GM18499 (cell line): ENCODE results near the gene PRRG4.
A peak's percentile ranks its signal among the peaks of the same experiment; 100 is the strongest.
"Not testable (repeated sequence)": the region's sequence is repeated elsewhere in the genome, so short reads cannot be mapped to it uniquely, and the experiment has no call there.

Experiments used
- ATAC-seq: cut with Tn5 transposase; IDR thresholded peaks from one replicate; pipeline ENCODE4 v1.9.1; 2021; ENCODE audit warnings: moderate number of reproducible peaks; ENCODE audit not compliant: insufficient read depth, unreplicated experiment

PRRG4 gene

DNA sequence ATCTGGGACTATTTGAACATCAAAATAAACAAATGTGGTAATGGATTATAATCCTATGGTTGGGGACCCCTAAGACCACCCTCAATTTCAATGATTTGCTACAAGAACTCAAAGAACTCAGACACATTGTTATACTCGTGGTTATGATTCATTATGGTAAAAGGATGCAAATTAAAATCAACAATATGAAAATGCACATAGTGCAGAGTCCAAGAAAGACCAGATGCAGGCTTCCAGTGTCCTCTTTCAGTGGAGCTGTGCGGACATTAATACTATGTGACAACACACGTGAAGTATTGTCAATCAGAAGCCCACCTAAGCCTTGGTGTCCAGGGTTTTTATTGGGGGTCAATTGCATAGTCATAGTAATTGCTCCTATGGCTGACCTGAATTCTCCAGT, 53.7 kb downstream of the PRRG4 start:
- no peak for ATAC-seq

GRCh38 chr11:32884023-32884422, 54.3 kb downstream of the PRRG4 start:
- no peak for ATAC-seq

GRCh38 chr11:32884770-32885384, 55.1 kb downstream of the PRRG4 start:
- no peak for ATAC-seq

DNA sequence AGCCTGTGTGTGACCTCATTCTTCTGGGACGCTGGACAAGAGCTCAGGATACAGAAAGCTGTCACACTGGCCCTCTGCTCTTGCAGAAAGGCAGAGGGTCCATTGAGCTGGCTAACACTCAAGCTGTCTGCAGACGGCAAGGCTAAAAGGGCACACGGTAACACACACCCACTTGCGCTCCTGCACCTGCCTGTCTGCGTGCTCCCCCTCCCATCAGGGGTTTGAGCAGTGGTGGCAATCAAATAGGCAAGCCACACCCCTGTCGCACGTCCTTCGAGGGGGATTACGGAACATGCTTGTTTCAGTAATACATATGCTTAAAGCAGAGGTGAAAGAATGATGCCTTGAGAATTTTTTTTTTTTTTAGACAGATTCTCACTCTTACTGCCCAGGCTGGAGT, 55.8 kb downstream of the PRRG4 start:
- ATAC-seq: no peak

DNA sequence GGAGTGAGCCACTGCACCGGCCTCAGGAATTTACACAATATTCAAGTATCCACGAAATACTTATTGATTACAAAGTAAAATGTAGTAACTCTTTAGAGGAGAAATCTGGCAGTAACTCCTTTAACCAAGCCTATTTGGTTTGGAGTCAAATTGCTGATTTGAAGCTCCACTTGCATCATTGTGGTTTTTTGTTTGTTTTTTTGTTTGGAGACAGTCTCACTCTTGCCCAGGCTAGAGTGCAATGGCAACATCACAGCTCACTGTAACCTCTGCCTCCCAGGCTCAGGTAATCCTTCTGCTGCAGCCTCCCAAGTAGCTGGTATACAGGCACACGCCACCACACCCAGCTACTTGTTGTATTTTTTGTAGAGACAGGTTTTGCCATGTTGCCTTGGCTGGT, 56.5 kb downstream of the PRRG4 start:
- no peak for ATAC-seq

GRCh38 chr11:32887707-32888383, 58.1 kb downstream of the PRRG4 start:
- ATAC-seq: not testable (repeated sequence)

DNA sequence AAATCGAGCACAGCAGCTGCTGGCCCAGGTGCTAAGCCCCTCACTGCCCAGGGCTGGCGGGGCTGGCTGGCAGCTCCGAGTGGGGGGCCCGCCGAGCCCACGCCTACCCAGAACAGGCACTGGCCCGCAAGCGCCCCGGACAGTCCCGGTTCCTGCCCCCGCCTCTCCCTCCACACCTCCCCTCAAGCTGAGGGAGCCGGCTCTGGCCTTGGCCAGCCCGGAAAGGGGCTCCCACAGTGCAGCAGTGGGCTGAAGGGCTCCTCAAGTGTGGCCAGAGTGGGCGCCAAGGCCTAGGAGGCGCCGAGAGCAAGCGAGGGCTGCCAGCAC, 58.6 kb downstream of the PRRG4 start:
- ATAC-seq: not testable (repeated sequence)

GRCh38 chr11:32888805-32889204, 59.1 kb downstream of the PRRG4 start:
- no peak for ATAC-seq

DNA sequence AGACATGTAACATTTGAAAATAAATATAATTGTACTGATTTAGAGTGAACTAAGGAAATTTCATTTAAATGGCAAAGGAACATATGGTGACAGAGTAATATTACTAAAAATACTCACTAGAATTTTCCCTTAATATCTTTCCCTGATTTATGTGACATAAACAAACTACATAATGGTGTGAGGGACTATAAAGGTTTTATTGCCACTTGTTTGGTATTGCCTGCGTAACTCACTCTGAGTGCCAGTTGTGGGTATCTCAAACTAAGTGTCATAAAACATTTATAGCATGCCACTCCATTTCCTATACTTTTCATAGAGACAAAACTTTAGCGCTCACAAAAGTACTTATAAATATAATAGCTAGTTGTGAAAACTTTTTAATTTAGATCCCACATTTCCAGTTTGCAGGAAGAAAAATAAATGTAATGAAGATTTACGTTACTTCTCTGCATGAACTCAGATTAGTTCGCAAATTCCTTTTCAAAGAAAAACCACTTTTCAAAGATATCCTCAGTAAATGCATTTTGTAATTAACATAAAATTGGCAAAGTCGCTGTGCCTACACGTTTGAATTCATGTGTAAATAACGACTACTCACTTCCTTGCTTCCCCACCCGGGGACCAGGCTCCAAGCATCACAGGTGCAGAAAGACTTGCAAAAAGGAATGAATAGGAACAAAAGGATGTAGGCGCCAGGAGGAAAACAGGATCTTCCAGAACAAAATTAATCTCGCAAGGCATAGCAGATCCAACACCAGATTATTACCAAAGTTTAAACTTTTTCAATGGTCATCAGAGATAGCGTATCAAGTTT, 61.3 kb downstream of the PRRG4 start:
- no peak for ATAC-seq

GRCh38 chr11:32891657-32892354, 62.1 kb downstream of the PRRG4 start:
- no peak for ATAC-seq

- ATAC-seq: no peak
Measured at GRCh38 chr11:32892355-32893092, 62.8 kb downstream of the PRRG4 start, which contains the start of gene QSER1. Gene QSER1, plus strand, starts transcription at chr11:32892811. Its CDS starts 315 bp downstream, at chr11:32893126.

DNA sequence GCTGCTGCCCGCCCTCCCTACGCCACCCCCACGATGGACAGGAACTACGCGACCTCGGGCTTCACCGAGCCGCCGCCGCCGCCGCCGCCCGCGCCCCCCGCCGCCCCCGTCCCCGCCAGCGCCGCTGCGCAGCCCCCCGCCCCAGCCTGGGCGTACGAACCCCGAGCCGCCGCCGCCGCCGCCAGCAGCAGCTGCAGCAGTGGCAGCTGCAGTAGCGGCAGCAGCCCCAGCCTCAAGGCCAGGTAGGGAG, 63.3 kb downstream of the PRRG4 start:
- ATAC-seq: no peak

DNA sequence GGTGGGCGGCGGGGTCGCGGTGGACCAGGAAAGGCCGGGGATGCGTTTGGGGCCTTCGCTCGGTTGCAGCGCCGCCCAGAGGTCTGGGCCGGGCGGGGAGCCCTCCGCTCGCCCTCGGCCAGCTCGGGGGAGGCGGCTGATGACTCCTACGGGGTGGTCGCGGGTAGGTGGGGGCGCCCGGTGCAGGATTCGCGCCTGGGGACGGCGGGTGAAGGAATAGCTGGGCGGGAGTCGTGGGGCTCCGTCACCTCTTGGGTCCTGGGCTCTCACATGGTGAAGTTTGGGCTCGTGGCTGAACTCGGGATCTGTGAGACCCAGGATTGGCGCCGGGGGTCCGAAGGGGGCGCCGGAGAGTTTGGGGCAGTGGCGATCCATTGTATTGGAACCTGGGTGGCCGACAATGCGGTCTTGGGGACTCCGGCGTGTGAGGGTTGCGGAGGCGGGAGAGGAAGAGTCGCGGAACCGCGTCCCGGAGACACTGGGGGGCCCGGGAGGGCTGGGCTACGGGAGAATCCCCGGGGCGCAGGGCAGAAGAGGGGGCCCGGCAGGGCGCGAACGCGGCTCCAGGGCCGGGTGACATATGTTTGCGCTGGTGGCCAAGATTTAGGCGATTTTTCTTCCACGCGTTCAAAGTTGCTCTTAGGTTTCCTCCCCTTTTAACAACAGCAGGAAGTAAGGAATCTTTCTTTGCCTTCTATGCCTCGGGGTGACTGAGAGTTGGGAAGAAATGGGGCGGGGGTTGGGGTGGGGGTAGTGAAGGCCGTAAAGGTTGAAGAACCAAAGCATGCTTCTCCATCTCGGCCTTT, 63.8 kb downstream of the PRRG4 start:
- ATAC-seq: no peak

GRCh38 chr11:32894149-32894827, 64.6 kb downstream of the PRRG4 start:
- ATAC-seq: peak; percentile 30

DNA sequence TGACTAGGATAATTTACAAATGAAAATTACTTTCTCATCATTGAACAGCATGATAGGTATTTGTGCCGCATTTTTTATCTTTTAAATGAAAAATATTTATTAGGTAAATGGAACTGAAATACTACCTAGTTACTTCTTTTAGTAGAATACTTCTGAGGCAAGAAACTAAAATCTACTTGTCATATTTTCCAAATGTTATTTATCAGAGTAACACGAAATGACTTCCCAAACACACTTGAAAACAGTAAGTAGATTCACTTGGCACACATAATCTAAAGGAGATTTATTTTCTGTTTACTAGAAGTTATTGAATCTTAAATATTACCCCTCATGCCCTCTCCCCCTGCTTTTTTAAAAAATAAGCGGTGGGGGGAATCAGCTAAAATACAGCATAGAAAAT, 65.2 kb downstream of the PRRG4 start:
- no peak for ATAC-seq

- ATAC-seq: no peak
Measured at GRCh38 chr11:32895471-32895870, 65.7 kb downstream of the PRRG4 start.

DNA sequence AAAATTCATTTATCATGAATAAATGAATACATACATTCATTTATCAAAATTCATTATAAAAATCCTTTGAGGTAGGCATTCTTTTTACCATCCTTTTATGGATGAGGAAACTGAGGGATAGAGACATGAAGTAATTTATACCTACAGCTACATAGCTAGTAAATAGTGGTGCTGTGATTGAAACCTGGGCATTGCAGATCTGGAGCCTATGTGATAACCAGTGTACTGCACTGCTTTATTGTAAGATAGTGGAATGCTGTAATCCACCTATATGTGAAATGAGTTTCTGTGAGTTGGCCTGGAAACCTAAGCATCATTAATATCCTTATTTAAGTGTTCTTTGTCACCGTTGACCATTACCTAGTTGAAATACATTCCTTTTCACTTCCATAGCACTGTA, 67.4 kb downstream of the PRRG4 start:
- ATAC-seq: no peak

DNA sequence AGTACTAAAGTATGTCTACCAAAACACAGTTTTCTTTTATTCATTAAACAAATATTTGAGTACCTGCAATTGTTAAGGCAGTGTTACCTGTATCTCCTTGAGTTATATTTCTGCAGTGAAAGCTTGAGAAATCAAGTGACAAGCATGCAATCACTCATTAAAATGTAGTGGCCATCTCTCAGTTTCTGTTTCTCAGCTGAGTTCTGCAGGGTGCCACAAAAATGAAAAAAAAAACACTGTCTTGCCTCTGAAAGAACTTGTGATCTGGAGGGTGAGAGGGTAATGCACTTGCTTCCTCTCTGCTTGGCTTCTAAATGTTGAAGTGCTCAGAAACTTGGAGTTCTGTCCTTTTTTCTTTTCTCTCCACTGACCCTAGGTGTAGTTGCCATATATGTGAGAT, 69.7 kb downstream of the PRRG4 start:
- peak; percentile 62 for ATAC-seq

DNA sequence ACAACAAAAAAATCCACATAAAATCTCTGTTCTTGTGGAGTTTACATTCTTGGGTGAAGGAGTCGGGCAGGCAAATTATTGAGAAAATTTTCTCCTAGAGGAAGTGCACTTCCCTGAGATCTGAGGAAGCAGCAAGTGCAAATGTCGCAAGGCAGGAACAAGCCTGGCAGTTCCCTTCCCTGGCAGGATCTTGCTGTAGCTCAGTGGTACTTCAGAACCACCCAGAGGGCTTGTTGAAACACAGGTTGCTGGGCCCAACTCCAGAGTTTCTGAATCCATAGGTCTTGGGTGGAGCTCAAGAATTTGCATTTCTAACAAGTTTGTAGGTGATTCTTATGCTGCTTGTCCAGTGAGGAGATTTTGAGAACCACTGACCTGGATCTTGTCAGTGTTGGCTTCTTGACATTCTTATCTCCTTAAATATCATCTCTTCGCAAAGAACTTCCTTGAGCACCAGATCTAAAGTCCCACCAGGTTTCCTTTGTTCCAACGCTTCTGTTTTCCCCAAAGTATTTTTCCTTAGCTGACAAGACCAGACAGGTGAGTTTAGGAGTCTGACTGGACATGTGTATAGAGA, 72.5 kb downstream of the PRRG4 start:
- ATAC-seq: no peak
